Stomach smooth muscle (tissue), 2 donors: Measurements from ENCODE around the gene SGTA.
A peak's percentile ranks its signal among the peaks of the same experiment; 100 is the strongest.

ENCODE experiments used
- H3K27ac ChIP-seq: one replicate; pipeline ENCODE4 v1.7.0; 2013; ENCODE audit warnings: mild to moderate bottlenecking, low read length, inconsistent platforms
- H3K27me3 ChIP-seq, 2 donors: one replicate each; pipeline ENCODE4 v1.7.0; 2013; ENCODE audit warnings: low read length in 2 of 2; ENCODE audit not compliant: insufficient read depth in 2 of 2, control insufficient read depth in 1 of 2
- H3K36me3 ChIP-seq, 2 donors: one replicate each; pipeline ENCODE4 v1.7.0; 2013; ENCODE audit warnings: low read length in 2 of 2; ENCODE audit not compliant: control insufficient read depth in 2 of 2, insufficient read depth in 2 of 2
- H3K4me1 ChIP-seq: one replicate; pipeline ENCODE4 v1.7.0; 2013; ENCODE audit warnings: low read length; ENCODE audit not compliant: control insufficient read depth, insufficient read depth
- H3K4me3 ChIP-seq, 2 donors: one replicate each; pipeline ENCODE4 v1.7.0; 2013; ENCODE audit warnings: low read length in 2 of 2
- H3K9ac ChIP-seq, 2 donors: one replicate each; pipeline ENCODE4 v1.7.0; 2013; ENCODE audit warnings: low read length in 2 of 2, mild to moderate bottlenecking in 1 of 2
- H3K9me3 ChIP-seq, 2 donors: one replicate each; pipeline ENCODE4 v1.7.0; 2013; ENCODE audit warnings: low read length in 2 of 2; ENCODE audit not compliant: control insufficient read depth in 2 of 2
- donor health status: healthy.
- donor health status: Pancreatic carcinoma.

Gene SGTA

GRCh38 chr19:2791440-2791839, 8.4 kb upstream of the SGTA start:
- peaks cover 4 to 21% of the 10 kb centered on the region in 2 donors for H3K36me3 ChIP-seq
- no peak overlapping the region for H3K4me3 ChIP-seq
- H3K9ac ChIP-seq, result no peak overlapping the region
- H3K27ac ChIP-seq, result no peak overlapping the region
- no peaks in the 10 kb centered on the region for H3K27me3 ChIP-seq
- no peaks in the 10 kb centered on the region for H3K9me3 ChIP-seq
- peaks cover under 1% of the 10 kb centered on the region for H3K4me1 ChIP-seq

GRCh38 chr19:2790557-2791271, 7.6 kb upstream of the SGTA start:
- Histone ChIP-seq H3K4me1 (peaks cover 8% of the 10 kb centered on the region), H3K9me3 (no peaks in the 10 kb centered on the region), H3K27me3 (no peaks in the 10 kb centered on the region), H3K9ac (no peak overlapping the region), H3K4me3 (no peak overlapping the region), H3K27ac (no peak overlapping the region), H3K36me3 (peaks cover 4 to 21% of the 10 kb centered on the region in 2 donors)

GRCh38 chr19:2790194-2790556, 7.1 kb upstream of the SGTA start:
- Histone ChIP-seq H3K27ac (no peak overlapping the region), H3K9ac (no peak overlapping the region), H3K36me3 (peaks cover 4 to 17% of the 10 kb centered on the region in 2 donors)

GRCh38 chr19:2788237-2788636, 5.2 kb upstream of the SGTA start:
- H3K4me1 ChIP-seq, result peaks cover 20% of the 10 kb centered on the region
- peaks cover 4 to 12% of the 10 kb centered on the region in 2 donors for H3K36me3 ChIP-seq
- no peaks in the 10 kb centered on the region for H3K27me3 ChIP-seq
- no peak overlapping the region for H3K27ac ChIP-seq
- no peak overlapping the region for H3K9ac ChIP-seq
- no peaks in the 10 kb centered on the region for H3K9me3 ChIP-seq
- no peak overlapping the region for H3K4me3 ChIP-seq

More at GRCh38 chr19:2790194-2790556, 7.1 kb upstream of the SGTA start:
- H3K4me1 ChIP-seq, result peaks cover 9% of the 10 kb centered on the region
- no peak overlapping the region for H3K4me3 ChIP-seq
- H3K9me3 ChIP-seq, result no peaks in the 10 kb centered on the region
- no peaks in the 10 kb centered on the region for H3K27me3 ChIP-seq

GRCh38 chr19:2787115-2787514, 4.0 kb upstream of the SGTA start:
- Histone ChIP-seq H3K36me3 (peaks cover 4 to 12% of the 10 kb centered on the region in 2 donors), H3K27me3 (no peaks in the 10 kb centered on the region), H3K27ac (no peak overlapping the region), H3K4me1 (peaks cover 25% of the 10 kb centered on the region), H3K9me3 (no peaks in the 10 kb centered on the region), H3K4me3 (no peak overlapping the region), H3K9ac (no peak overlapping the region)

- peaks cover 3 to 4% of the 10 kb centered on the region in 2 donors for H3K36me3 ChIP-seq
- H3K4me3 ChIP-seq, result peak within 1 kb of the TSS; percentile 85 to 86
- H3K9me3 ChIP-seq, result no peaks in the 10 kb centered on the region
- no peaks in the 10 kb centered on the region for H3K27me3 ChIP-seq
- peaks cover 41% of the 10 kb centered on the region for H3K4me1 ChIP-seq
- H3K9ac ChIP-seq, result peak within 1 kb of the TSS; percentile 74 to 86
- peak within 1 kb of the TSS; percentile 69 for H3K27ac ChIP-seq
These were observed 2.3 kb upstream of the SGTA start, which contains the start of gene THOP1 for GRCh38 chr19:2785244-2785997. Gene THOP1 (plus strand): TSS chr19:2785503. CDS start chr19:2785663, 160 bp downstream.

GRCh38 chr19:2783781-2784145, 690 bp upstream of the SGTA start:
- Histone ChIP-seq H3K9ac (no peak overlapping the region), H3K9me3 (no peaks in the 10 kb centered on the region), H3K4me3 (peak overlapping the region; percentile 47 to 97), H3K36me3 (peaks cover 0 to 2% of the 10 kb centered on the region in 2 donors), H3K27ac (peak overlapping the region; percentile 87), H3K4me1 (peaks cover 51% of the 10 kb centered on the region), H3K27me3 (no peaks in the 10 kb centered on the region)

- H3K4me1 ChIP-seq, result peaks cover 52% of the 10 kb centered on the region
- peak overlapping the region; percentile 82 to 97 for H3K4me3 ChIP-seq
- peak overlapping the region; percentile 82 to 98 for H3K9ac ChIP-seq
- no peaks in the 10 kb centered on the region for H3K9me3 ChIP-seq
- peak overlapping the region; percentile 87 for H3K27ac ChIP-seq
- H3K27me3 ChIP-seq, result no peaks in the 10 kb centered on the region
- H3K36me3 ChIP-seq, result no peaks in the 10 kb centered on the region
These were observed 641 bp downstream of the SGTA start for GRCh38 chr19:2782329-2782935.

GRCh38 chr19:2780284-2780683, 2.8 kb downstream of the SGTA start:
- Histone ChIP-seq H3K27me3 (no peaks in the 10 kb centered on the region), H3K36me3 (no peaks in the 10 kb centered on the region), H3K9me3 (no peaks in the 10 kb centered on the region), H3K9ac (no peak overlapping the region), H3K4me3 (no peak overlapping the region), H3K27ac (no peak overlapping the region), H3K4me1 (peaks cover 46% of the 10 kb centered on the region)

GRCh38 chr19:2779121-2779740, 3.8 kb downstream of the SGTA start:
- Histone ChIP-seq H3K4me3 (no peak overlapping the region), H3K9me3 (no peaks in the 10 kb centered on the region), H3K27ac (no peak overlapping the region), H3K9ac (no peak overlapping the region), H3K27me3 (no peaks in the 10 kb centered on the region), H3K4me1 (peaks cover 50% of the 10 kb centered on the region), H3K36me3 (no peaks in the 10 kb centered on the region)
